ENCODE data around the gene KCNH2. TPM values are rescaled to one million over a fixed set of nuclear protein-coding genes. Genes with fewer than 3 reads are reported as not detected.

KCNH2 gene
- total and polyA plus RNA-seq, 2 of the 13 experiments (the other 11 are each of a cell fraction or from before 2014, with no cell fraction given): 0.09 to 0.11 TPM

DNA sequence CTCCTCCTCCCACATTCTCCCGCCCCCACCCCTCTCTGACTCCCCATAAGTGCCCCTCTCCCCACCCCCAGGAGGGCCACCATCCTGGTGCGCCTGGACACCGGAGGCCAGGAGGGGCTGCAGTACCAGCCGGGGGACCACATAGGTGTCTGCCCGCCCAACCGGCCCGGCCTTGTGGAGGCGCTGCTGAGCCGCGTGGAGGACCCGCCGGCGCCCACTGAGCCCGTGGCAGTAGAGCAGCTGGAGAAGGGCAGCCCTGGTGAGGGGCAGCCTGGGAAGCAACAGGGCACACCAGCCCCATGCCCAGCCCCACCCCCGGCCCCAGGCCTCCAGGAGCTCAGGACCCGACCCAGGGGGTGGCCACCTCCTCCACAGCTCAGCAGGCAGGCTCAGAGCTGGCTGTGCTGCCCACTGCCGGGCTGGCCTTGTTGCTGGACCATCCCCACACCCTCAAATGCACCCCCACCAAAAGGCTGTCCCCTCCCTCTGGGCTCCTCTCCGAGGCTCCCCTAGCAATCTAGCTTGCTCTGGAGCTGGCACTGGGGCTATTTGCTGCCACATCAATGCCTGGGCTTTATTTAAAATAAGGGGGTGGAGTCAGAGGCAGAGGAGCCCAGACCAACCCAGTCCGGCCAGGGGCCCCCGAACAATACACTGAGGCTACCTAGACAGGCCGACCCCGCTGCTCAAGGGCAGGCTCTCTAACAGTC lies 31.4 kb upstream of the KCNH2 start (continued):
- TF ChIP-seq HNRNPL (IDR thresholded peaks at IDR 0.05; ENCODE audit: low read depth, low read length): peak; percentile 72; the same call in 1 of the 2 replicates
- TF ChIP-seq ZNF234 (CRISPR knock-in tag; conservative IDR thresholded peaks at IDR 0.05): no peak
- TF ChIP-seq KAT7 (CRISPR knock-in tag; IDR thresholded peaks at IDR 0.05; ENCODE audit: borderline replicate concordance): no peak
- TF ChIP-seq ZNF143 (CRISPR knock-in tag; IDR thresholded peaks at IDR 0.05): no peak
- TF ChIP-seq NR2F1 (CRISPR knock-in tag; IDR thresholded peaks at IDR 0.05): no peak
- no peak for TF ChIP-seq ZNF10 (CRISPR knock-in tag; IDR thresholded peaks at IDR 0.05; ENCODE audit: borderline replicate concordance, low read depth)
- TF ChIP-seq LCORL (IDR thresholded peaks at IDR 0.05): no peak
- peak; percentile 57; the same call in 1 of the 2 replicates for TF ChIP-seq LCORL (CRISPR knock-in tag; IDR thresholded peaks at IDR 0.05)
- TF ChIP-seq ZNF20 (CRISPR knock-in tag; IDR thresholded peaks at IDR 0.05): no peak
- no peak for TF ChIP-seq ZNF253 (CRISPR knock-in tag; IDR thresholded peaks at IDR 0.05; ENCODE audit: borderline replicate concordance)
- TF ChIP-seq ZMYM3 (CRISPR knock-in tag; IDR thresholded peaks at IDR 0.05): no peak
- no peak for TF ChIP-seq ZBTB3 (CRISPR knock-in tag; IDR thresholded peaks at IDR 0.05; ENCODE audit: borderline replicate concordance, low read depth)
- TF ChIP-seq HNF4A (CRISPR knock-in tag; IDR thresholded peaks at IDR 0.05): no peak
- no peak for TF ChIP-seq ARNT2 (CRISPR knock-in tag; IDR thresholded peaks at IDR 0.05; ENCODE audit: low read depth)
- no peak for TF ChIP-seq ZNF644 (CRISPR knock-in tag; IDR thresholded peaks at IDR 0.05; ENCODE audit: low read depth)
- no peak for TF ChIP-seq ZNF17 (CRISPR knock-in tag; IDR thresholded peaks at IDR 0.05)
- no peak for TF ChIP-seq ZSCAN31 (CRISPR knock-in tag; IDR thresholded peaks at IDR 0.05; ENCODE audit: low read depth)
- no peak for TF ChIP-seq ZNF547 (CRISPR knock-in tag; IDR thresholded peaks at IDR 0.05)
- TF ChIP-seq ZNF75D (CRISPR knock-in tag; IDR thresholded peaks at IDR 0.05; ENCODE audit: borderline replicate concordance): no peak
- TF ChIP-seq NFE2L2 (IDR thresholded peaks at IDR 0.05; ENCODE audit: low read length): no peak
- TF ChIP-seq CC2D1A (CRISPR knock-in tag; IDR thresholded peaks at IDR 0.05): no peak
- no peak for TF ChIP-seq HMG20A (CRISPR knock-in tag; IDR thresholded peaks at IDR 0.05; ENCODE audit: borderline replicate concordance)
- TF ChIP-seq ZNF326 (CRISPR knock-in tag; IDR thresholded peaks at IDR 0.05; ENCODE audit: borderline replicate concordance): no peak
- no peak for TF ChIP-seq DPF2 (CRISPR knock-in tag; IDR thresholded peaks at IDR 0.05; ENCODE audit: borderline replicate concordance, low read depth)
- TF ChIP-seq NCOA2 (CRISPR knock-in tag; IDR thresholded peaks at IDR 0.05): no peak
- no peak for TF ChIP-seq ZNF558 (CRISPR knock-in tag; IDR thresholded peaks at IDR 0.05; ENCODE audit: borderline replicate concordance)
- no peak for TF ChIP-seq SRSF9 (IDR thresholded peaks at IDR 0.05; ENCODE audit: borderline replicate concordance, insufficient read depth, low read depth, low read length, poor library complexity, severe bottlenecking)
- no peak for TF ChIP-seq NFYB (CRISPR knock-in tag; IDR thresholded peaks at IDR 0.05)
- TF ChIP-seq ZNF556 (CRISPR knock-in tag; IDR thresholded peaks at IDR 0.05; ENCODE audit: borderline replicate concordance): no peak
- no peak for TF ChIP-seq SNAPC2 (CRISPR knock-in tag; IDR thresholded peaks at IDR 0.05)
- no peak for TF ChIP-seq HOXA5 (CRISPR knock-in tag; IDR thresholded peaks at IDR 0.05)
- 0 out of 2 replicates have a peak, but pooled peaks have one; percentile 15 for TF ChIP-seq ZNF776 (CRISPR knock-in tag; IDR thresholded peaks at IDR 0.05)
- no peak for TF ChIP-seq TARDBP (CRISPR knock-in tag; IDR thresholded peaks at IDR 0.05)
- peak; percentile 28; the same call in 1 of the 2 replicates for TF ChIP-seq ZMYM4 (CRISPR knock-in tag; IDR thresholded peaks at IDR 0.05)
- no peak for TF ChIP-seq GFI1 (CRISPR knock-in tag; IDR thresholded peaks at IDR 0.05; ENCODE audit: borderline replicate concordance)
- no peak for TF ChIP-seq DMAP1 (CRISPR knock-in tag; IDR thresholded peaks at IDR 0.05)
- no peak for TF ChIP-seq ZNF703 (CRISPR knock-in tag; IDR thresholded peaks at IDR 0.05; ENCODE audit: borderline replicate concordance)

All from HepG2 (cell line).